HG02763 (cell line): Measurements from ENCODE around the gene EFEMP1.
"Not testable (repeated sequence)": the region's sequence is repeated elsewhere in the genome, so short reads cannot be mapped to it uniquely, and the experiment has no call there.

Source experiments
- ATAC-seq: cut with Tn5 transposase; IDR thresholded peaks from one replicate; pipeline ENCODE4 v1.9.1; 2021; ENCODE audit warnings: mild to moderate bottlenecking, moderate library complexity; ENCODE audit not compliant: unreplicated experiment

Gene EFEMP1

DNA sequence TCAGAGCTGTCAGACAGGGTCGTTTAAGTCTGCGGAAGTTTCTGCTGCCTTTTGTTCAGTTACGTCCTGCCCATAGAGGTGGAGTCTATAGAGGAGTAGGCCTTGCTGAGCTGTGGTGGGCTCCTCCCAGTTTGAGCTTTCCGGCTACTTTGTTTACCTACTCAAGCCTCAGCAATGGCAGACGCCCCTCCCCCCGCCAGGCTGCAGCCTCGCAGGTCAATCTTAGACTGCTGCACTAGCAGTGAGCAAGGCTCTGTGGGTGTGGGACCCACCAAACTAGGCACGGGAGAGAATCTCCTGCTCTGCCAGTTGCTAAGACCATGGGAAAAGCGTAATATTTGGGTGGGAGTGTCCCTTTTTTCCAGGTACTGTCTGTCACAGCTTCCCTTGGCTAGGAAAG, 86.5 kb downstream of the EFEMP1 start:
- ATAC-seq = no peak

DNA sequence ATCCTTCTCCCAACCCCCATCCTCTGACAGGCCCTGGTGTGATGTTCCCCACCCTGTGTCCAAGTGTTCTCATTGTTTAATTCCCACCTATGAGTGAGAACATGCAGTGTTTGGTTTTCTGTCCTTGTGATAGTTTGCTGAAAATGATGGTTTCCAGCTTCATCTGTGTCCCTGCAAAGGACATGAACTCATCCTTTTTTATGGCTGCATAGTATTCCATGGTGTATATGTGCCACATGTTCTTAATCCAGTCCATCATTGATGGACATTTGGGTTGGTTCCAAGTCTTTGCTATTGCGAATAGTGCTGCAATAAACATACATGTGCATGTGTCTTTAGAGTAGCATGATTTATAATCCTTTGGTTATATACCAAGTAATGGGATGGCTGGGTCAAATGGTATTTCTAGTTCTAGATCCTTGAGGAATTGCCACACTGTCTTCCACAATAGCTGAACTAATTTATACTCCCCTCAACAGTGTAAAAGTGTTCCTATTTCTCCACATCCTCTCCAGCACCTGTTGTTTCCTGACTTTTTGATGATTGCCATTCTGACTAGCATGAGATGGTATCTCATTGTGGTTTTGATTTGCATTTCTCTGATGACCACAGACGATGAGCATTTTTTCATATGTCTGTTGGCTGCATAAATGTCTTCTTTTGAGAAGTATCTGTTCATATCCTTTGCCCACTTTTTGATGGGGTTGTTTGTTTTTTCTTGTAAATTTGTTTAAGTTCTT, 91.7 kb downstream of the EFEMP1 start:
- ATAC-seq = not testable (repeated sequence)

DNA sequence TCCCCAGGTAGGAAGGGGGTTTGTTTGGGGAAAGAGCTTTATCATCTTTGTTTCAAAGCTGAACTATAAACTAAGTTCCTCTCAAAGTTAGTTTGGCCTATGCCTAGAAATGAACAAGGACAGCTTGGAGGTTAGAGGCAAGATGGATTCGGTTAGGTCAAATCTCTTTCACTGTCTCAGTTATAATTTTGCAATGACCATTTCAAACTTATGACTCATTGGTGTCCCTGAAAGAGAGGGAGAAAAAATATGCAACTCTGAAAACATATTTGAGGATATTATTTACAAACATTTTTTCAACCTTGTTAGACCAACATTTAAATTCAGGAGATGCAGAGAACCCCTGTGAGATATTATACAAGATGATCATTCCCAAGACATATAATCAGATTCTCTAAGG, 95.7 kb downstream of the EFEMP1 start:
- no peak for ATAC-seq

DNA sequence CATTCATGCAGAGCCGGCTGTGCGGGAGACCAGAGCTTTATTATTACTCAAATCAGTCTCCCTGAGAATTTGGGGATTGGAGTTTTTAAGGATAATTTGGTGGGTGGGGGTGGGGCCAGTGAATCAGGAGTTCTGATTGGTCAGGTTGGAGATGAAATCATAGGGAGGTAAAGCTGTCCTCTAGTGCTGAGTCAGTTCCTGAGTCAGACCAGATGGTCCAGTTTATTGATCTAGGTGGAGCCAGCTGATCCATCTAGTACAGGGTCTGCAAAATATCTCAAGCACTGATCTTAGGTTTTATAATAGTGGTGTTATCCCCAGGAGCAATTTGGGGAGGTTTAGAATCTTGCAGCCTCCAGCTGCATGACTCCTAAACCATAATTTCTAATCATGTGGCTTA, 96.2 kb downstream of the EFEMP1 start:
- not testable (repeated sequence) for ATAC-seq

DNA sequence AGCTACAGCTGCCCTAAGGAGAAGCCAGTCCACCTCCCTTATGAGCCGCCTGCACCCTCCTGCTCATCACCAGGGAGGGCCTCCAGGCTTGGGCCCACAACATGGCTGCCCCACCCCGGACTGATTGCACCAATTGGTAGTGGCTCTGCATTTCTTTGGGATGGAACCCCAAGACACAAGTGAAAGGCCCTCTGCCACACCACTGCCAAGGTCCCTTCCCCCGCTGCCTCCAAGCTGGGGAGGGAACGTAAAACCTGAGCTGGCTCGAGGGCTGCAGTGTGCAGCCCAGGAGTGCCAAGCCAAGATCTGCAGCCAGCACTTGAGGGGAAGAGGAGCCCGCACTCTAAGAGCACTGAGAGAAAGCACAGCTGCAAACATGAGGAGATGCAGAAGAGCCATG, 97.3 kb downstream of the EFEMP1 start:
- ATAC-seq = no peak

DNA sequence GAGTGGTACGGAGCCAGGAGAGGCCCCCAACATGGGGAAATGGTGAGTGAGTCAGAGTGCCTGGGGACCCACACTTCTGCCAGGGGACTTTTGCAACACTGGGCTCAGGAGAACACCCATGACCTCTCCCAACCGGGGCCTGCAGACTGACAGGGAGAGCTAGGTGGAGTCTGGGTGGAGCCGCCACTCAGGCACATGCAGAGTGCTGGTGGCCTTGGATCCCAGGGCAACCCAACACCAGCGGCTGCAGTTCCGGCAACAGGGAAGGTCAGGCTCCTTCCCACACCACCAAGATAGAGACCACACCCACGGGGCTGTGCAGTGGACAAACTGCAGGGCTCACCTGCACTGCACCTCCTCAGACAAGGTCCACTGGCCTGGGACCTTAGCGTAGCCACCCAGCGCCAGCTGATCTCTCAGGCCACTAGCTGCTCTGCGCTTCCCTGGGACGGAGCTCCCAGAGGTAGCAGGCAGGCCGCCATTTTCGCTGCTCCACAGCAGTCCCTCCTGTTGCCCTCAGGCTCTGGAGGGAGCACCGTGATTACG, 99.0 kb downstream of the EFEMP1 start:
- no peak for ATAC-seq
